GM19397 (cell line): Measurements from ENCODE around the gene GCKR.

ENCODE experiments used
- ATAC-seq: cut with Tn5 transposase; IDR thresholded peaks from one replicate; pipeline ENCODE4 v1.9.1; 2021; ENCODE audit warnings: mild to moderate bottlenecking, moderate library complexity; ENCODE audit not compliant: unreplicated experiment

GCKR gene

GRCh38 chr2:27569398-27569797, 72.8 kb downstream of the GCKR start:
- ATAC-seq = no peak

DNA sequence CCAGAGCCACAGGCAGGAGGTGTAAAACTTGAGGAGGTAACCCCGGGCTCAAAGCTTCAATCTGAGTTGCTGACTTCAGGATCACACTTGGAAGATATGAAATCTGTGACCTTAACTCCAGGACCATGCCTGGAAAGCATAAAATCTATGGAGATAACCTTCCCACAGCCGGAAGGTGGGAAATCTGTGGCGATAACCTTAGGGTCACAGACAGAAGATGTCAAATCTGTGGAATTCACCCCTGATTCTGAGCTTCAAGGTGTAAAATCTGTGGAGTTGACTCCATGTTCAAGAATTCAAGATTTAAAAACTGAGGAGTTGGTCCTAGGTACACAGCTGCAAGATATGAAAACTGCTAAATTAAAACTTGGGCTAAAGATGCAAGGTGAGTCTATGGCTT, 74.6 kb downstream of the GCKR start:
- no peak for ATAC-seq

DNA sequence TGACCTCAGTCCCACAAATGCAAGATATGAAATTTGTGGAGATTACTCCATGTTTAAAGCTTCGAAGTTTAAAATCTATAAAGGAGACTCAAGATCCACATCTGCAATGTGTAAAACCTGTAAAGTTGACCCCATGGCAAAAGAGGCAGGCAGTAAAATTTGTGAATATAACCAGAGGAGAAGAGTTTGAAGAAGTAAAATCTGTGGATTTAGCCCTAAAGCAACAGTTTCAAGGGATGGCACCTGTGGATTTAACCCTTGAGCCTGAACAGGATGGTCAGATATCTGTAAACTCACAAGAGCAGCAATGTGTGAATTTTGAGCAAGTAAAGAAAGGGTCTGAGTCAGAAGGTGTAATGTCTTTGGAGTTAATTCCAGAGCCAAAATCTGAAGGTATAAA, 75.0 kb downstream of the GCKR start:
- ATAC-seq = no peak

GRCh38 chr2:27572439-27572838, 75.8 kb downstream of the GCKR start:
- no peak for ATAC-seq

DNA sequence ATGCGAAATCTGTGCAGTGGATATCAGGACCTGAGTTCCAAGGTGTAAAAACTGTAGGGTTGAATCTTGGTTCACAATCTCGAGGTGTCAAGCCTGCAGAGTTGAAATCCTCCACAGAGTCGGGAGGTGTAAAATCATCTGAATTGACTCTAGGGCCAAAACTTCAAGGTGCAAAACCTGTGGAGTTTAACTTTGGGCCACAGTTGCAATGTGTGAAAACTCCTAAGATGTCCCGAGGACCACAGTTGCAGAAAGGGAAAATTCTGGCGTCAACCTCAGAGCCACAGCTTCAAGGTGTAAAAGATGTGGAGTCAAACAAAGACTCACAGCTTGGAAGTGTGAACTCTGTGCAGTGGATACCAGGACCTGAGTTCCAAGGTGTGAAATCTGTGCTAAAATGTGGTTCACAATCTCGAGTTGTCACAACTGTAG, 76.4 kb downstream of the GCKR start:
- ATAC-seq = no peak
